ENCODE measurements around the gene ARSH.
"Not testable (repeated sequence)": the region's sequence is repeated elsewhere in the genome, so short reads cannot be mapped to it uniquely, and the experiment has no call there.

Gene ARSH

DNA sequence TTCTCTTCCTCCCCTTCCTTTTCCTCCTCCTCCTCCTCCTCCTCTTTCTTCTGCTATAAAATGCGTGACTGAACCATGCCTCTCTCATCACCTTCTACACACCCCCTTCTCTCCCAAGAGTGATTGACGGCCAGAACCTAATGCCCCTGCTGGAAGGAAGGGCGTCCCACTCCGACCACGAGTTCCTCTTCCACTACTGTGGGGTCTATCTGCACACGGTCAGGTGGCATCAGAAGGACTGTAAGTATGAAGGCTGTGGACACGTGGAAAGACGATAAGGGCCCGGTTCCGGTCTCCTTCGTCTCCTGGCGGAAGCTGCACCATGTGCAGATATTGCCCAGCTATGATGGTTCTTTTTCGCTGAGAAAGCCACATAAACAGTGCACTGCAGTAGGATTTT, 22.8 kb downstream of the ARSH start:
- in situ Hi-C loops (cut with MboI; ENCODE audit: low sequenced_read_pairs): no loop called here

- in situ Hi-C loops (cut with MboI; ENCODE audit: low sequenced_read_pairs): no loop called here
Measured at GRCh38 chrX:3037218-3037617, 30.9 kb downstream of the ARSH start.

GRCh38 chrX:3044196-3044595, 37.9 kb downstream of the ARSH start:
- in situ Hi-C loops (cut with MboI; ENCODE audit: low sequenced_read_pairs): no loop called here

DNA sequence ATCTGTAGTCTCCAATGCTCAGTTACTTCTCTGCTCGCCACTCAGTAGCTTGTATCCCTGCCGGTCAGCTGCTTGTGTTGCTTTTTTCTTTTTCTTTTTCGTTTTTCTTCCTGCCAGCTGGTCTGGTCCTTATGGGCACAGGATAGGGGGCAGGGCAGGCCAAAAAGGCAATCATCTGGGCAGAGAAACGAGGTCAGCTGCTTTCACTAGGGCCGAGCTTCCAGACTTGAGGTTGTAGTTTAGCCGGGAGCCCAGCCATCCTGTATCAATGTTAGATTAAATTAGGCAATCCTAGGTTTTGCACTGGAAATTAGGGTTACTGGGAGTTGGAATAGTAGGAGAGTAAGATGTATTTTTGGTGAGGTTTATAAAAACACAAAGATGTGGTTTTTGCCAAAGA, 38.3 kb downstream of the ARSH start:
- in situ Hi-C loops (cut with MboI; ENCODE audit: low sequenced_read_pairs): no loop called here

GRCh38 chrX:3046253-3047240, 40.2 kb downstream of the ARSH start:
- in situ Hi-C loops (cut with MboI; ENCODE audit: low sequenced_read_pairs): no loop called here

- in situ Hi-C loops (cut with MboI; ENCODE audit: low sequenced_read_pairs): not testable (repeated sequence)
Measured at GRCh38 chrX:3050523-3051175, 44.3 kb downstream of the ARSH start.

- in situ Hi-C loops (cut with MboI; ENCODE audit: low sequenced_read_pairs): no loop called here
Measured at GRCh38 chrX:3052860-3053259, 46.5 kb downstream of the ARSH start.

- in situ Hi-C loops (cut with MboI; ENCODE audit: low sequenced_read_pairs): no loop called here
Measured at GRCh38 chrX:3066555-3066954, 60.2 kb downstream of the ARSH start.

- in situ Hi-C loops (cut with MboI; ENCODE audit: low sequenced_read_pairs): no loop called here
Measured at GRCh38 chrX:3075959-3076358, 69.6 kb downstream of the ARSH start.

- in situ Hi-C loops (cut with MboI; ENCODE audit: low sequenced_read_pairs): no loop called here
Measured at GRCh38 chrX:3076416-3076991, 70.2 kb downstream of the ARSH start.

Measured in HL-60/S4 treated with retinoic acid at 250 ng/mL for 4 days and 3 days (cell line).